HCT116 (cell line): ENCODE data around the gene CLCN1.

Experiments
- ATF3 ChIP-seq: IDR thresholded peaks from 2 replicates; pipeline ENCODE4 v1.6.1; 2012
- CEBPB ChIP-seq: IDR thresholded peaks from 2 replicates; pipeline ENCODE4 v1.6.1; 2012; ENCODE audit warnings: low read depth
- CTCF ChIP-seq, 3 experiments: fragments of 200-600 bp in 1 of 3; sonication (generic) in 1 of 3; IDR thresholded peaks in 2 of 3; conservative IDR thresholded peaks in 1 of 3; 2 replicates each; pipeline ENCODE4 v1.5.1; 2012 to 2017; ENCODE audit warnings: low read depth in 2 of 3, low read length in 2 of 3, antibody characterized with exemption in 1 of 3, borderline replicate concordance in 1 of 3, control low read depth in 1 of 3, mild to moderate bottlenecking in 1 of 3, mixed read lengths in 1 of 3, mixed run types in 1 of 3, moderate library complexity in 1 of 3; ENCODE audit not compliant: insufficient read depth in 1 of 3
- EGR1 ChIP-seq: IDR thresholded peaks from 2 replicates; pipeline ENCODE4 v1.6.1; 2012; ENCODE audit warnings: low read depth
- EZH2 ChIP-seq: fragments of 200-600 bp; sonication (generic); IDR thresholded peaks from 2 replicates; pipeline ENCODE4 v1.6.1; 2017; ENCODE audit warnings: antibody characterized with exemption, mixed run types
- POLR2A ChIP-seq: IDR thresholded peaks from 2 replicates; pipeline ENCODE4 v1.7.0; 2011; ENCODE audit warnings: borderline replicate concordance; ENCODE audit not compliant: insufficient read depth, insufficient read length; ENCODE audit errors: extremely low read depth
- POLR2AphosphoS5 ChIP-seq: IDR thresholded peaks from 2 replicates; pipeline ENCODE4 v1.6.1; 2011; ENCODE audit warnings: mild to moderate bottlenecking, low read depth, low read length, moderate library complexity
- ZNF274 ChIP-seq: fragments of 200-500 bp; sonication (Bioruptor generic); IDR thresholded peaks from 2 replicates; pipeline ENCODE4 v1.6.1; 2014; ENCODE audit warnings: mild to moderate bottlenecking, low read depth, low read length, inconsistent platforms

GRCh38 chr7:143305423-143306070 lies 10.4 kb upstream of the CLCN1 start:
- TF ChIP-seq ZNF274: no peak
- TF ChIP-seq ATF3: no peak
- TF ChIP-seq CTCF (IDR thresholded peaks at IDR 0.05 in 2 of 3, conservative IDR thresholded peaks at IDR 0.05 in 1 of 3; ENCODE audit: borderline replicate concordance in 1 of 3, insufficient read depth in 1 of 3, low read depth in 2 of 3, low read length in 2 of 3): peak; percentile 70 to 92 (median 89)
- TF ChIP-seq CEBPB: no peak
- no peak for TF ChIP-seq POLR2AphosphoS5
- no peak for TF ChIP-seq EGR1
- no peak for TF ChIP-seq POLR2A
- no peak for TF ChIP-seq EZH2
